Dermis blood vessel endothelial cell (primary cell): ENCODE results near the gene PAX5. TPM values are rescaled to one million over a fixed set of nuclear protein-coding genes. Genes with fewer than 3 reads are reported as not detected.

ENCODE experiments used
- DNase-seq: peaks from one replicate; pipeline ENCODE4 v3.0.0; 2010
- total RNA-seq: library from RNA; depleted of rRNA; stranded (reverse); fragments of >200 nt; gene quantifications from 2 replicates; pipeline ENCODE4 v1.2.3, GENCODE V29; 2014

The PAX5 gene
- total RNA-seq, 1 donor from 2014 or later = not detected

DNA sequence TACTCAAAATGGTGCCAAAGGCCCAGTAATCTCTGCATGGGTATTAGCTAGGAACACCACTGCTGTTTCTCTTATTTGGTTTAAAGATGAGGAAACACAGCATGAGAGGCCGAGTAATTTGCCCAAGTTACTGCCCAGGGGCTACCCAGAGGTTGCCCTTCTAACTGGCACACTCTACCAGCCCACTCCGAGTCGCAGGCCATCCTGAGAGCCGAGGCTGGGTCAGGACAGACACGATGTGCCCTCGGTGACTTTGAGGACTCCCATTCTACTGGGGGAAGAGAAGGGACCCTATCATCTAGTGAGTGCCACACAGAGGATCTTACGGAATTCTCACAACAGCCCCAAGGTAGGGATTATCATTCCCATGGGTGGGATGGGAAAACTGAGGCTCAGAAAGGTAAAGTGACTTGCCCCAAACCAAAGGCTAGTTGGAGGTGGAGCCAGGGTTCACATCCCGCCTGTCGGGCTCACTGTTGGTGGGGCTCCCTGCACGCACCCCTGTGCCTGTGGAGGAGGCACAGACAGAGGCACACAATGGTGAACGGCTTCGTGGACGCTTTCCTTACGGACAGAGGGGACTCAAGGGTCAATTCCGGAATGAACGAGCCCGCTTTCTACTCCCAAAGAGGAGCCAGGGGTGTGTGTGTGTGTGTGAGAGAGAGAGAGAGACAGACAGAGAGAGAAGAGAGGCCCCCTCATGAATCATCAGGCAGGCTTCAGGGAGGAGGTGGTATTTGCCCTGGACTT, 236.4 kb downstream of the PAX5 start:
- DNase-seq = no peak

DNA sequence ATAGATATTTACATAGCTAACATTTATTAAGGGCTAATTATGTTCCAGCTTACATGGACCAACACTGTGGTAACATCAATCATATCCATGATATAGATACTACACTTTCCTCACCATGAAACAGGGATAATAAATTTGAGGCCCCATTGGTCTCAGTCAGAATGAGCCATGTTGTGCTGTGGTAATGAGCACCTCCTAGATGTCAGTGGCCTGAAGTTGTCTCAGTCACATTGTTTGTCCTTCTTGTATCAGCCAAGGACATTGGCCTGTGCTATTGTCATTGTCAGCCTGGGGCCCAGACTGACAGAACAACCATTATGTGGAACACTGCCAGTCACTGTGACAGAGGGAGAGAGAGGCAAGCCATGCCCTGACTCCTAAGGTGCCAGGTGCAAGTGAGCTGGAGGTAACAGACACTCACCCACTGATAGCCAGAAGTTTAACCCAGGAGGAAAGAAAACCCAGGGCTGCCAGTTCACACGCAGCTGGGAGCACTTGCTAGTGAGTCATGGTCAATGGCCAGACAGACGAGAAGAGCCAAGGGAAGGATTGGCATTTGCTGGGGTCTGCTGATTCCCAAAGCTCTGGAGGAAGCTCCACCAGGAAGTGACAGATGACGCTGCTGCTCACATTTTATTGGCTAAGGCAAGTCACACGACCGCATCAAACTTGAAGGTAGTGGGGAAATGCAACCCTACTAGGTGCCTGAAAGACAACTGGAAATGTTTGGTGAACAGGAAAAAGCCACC, 237.2 kb downstream of the PAX5 start:
- no peak for DNase-seq

DNA sequence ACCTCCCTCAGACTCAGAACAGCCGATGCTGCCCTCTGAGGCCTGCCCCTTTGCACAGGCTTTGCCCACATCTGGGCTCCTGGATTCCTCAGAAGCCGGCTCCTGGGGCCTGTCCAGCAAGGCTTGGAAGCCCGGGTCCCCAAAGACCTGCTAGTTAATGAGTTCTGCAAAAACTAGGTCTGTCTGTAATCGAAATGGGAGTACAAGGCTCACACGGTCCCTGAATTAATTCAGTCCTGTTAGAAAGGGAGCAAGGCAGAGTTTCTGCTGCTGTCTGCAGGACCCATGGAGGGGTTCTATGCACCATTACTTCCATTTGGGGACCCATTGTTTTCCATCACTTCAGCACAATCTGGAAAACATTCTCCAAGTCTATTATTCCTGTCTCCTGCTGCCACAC, 239.6 kb downstream of the PAX5 start:
- DNase-seq = no peak

DNA sequence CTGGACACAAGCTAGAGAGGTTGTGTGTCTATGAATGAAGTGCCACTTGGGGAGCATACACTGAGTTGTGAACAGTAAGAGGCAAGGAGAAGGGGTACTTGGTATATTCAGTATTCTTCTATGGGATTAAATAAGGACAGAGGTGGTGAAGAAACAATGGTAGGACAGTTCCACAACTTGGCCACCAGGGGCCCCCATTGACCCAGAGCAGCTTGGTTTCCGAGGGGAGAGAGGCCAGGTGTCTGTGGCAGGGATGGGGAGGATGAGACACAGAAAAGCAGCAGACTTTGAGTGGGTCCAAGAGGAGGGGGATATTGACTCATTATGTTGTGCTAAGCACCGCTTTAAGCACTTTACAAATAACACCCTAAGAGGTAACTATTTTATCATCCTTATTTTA, 240.8 kb downstream of the PAX5 start:
- no peak for DNase-seq

DNA sequence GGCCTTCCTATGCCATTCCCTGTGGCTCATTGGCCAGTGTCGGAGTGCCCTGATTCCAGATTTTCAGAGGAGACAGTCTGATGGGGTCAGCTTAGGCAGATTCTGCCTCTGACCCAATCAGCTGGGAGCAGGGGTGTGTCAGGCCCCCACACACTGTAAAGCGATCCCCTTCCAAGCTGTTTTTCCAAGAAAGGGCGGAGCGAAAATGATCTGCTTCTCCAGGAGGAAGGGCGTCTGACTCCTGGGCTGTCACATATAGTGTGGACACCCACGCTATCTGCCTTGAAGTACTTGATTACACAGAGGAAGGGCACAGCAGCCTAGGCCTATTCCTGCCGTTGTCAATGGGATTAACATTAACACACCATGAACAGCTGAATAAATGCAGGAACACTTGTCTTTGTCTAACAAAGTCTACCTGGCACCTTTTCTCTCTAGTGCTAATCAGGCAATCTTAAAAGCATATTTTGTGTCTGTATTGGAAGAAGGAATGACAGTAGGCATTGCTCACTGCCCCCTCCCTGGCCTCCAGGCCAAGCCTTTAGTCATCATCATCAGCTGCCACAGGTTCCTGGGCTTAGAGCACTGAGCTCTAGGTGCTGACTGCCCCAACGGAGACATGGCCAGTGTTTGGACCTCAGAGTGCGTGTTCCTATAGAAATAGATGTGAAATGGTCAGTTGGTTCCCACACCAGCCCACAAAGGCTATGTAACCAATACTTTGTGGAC, 242.7 kb downstream of the PAX5 start:
- DNase-seq = no peak

DNA sequence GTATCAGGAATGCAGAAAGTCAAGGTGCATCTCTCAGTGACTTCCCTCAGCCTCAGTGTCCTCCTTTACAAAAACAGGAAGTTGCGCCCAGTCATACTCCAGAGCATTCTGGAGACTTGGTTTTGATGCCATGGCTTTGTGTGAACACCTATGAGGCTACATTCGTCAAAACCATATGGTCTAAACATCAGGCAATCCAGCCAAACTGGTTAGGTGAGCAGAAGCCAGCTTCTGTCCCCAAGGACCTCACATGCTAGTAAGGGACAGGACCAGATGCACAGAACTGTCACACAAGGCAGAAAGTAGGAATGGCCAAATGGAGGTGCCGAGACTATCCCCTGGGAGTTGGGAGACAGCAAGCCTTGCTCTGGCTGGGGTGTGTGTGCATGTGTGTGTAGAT, 244.2 kb downstream of the PAX5 start:
- DNase-seq = no peak

DNA sequence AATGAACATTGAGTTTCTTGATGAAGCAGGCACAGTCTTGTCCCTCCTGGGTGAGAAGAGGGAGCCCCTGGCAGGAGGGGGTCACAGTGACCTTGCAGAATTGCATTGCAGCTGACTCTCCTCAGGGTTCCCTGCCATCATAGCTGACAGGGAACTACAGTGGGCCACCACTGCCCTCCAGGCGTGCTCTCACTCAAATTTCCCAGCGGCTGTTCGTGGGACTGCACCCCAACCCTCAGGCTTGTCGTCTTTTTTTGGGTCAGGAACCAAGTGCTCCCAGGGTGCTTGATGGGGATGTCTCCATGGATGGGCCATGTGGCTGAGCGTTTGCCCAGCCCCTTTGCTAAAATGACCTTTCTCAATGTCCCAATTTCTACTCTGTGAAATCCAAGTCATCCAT, 245.5 kb downstream of the PAX5 start:
- no peak for DNase-seq

DNA sequence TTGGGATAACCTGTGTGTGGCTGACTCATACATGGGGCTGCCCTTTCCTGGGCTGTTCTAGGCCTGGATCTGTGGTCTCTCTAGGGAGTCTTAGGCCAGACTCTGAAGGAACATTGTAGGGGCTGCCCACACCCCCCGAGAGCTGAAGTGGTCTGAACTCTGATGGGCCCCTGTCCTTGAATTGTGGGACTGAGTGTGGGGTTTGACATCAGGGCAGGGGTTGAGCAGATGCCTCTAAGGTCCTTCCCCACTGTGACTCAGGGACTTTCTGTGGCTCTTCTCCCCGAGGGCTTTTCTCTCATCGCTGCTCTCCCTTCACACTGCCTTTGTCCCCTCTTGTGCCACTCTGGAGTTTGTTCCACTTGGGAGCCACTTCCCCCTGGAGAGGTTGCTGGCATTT, 246.4 kb downstream of the PAX5 start:
- DNase-seq = no peak

Other genes with a start within 250 kb of the PAX5 start
- 10.8 and 17.9 TPM in 2 replicates for gene ZCCHC7, start 86.3 kb upstream of the PAX5 start, total RNA-seq